Measurements from ENCODE around the gene HRG.

Gene HRG

GRCh38 chr3:186669378-186670084 is 3.7 kb downstream of the HRG start:
- TF ChIP-seq CTCF (IDR thresholded peaks at IDR 0.05; ENCODE audit: low read depth, low read length): no peak
- no peak overlapping the region for H3K4me3 ChIP-seq (ENCODE audit: low read depth, low read length)
- DNase-seq (ENCODE audit: low read depth, low spot score): no peak
- in situ Hi-C loops (cut with HindIII; ENCODE audit: low sequenced_read_pairs): no loop called here

- no peak for DNase-seq (ENCODE audit: low read depth, low spot score)
- no peak for TF ChIP-seq CTCF (IDR thresholded peaks at IDR 0.05; ENCODE audit: low read depth, low read length)
- in situ Hi-C loops (cut with HindIII; ENCODE audit: low sequenced_read_pairs): no loop called here
Observed at GRCh38 chr3:186670155-186670554, 4.3 kb downstream of the HRG start.

GRCh38 chr3:186671051-186671450 is 5.2 kb downstream of the HRG start:
- no peak for TF ChIP-seq CTCF (IDR thresholded peaks at IDR 0.05; ENCODE audit: low read depth, low read length)
- DNase-seq (ENCODE audit: low read depth, low spot score): no peak
- in situ Hi-C loops (cut with HindIII; ENCODE audit: low sequenced_read_pairs): no loop called here
- H3K4me3 ChIP-seq (ENCODE audit: low read depth, low read length): no peak overlapping the region

More at GRCh38 chr3:186670155-186670554, 4.3 kb downstream of the HRG start:
- no peak overlapping the region for H3K4me3 ChIP-seq (ENCODE audit: low read depth, low read length)

GRCh38 chr3:186678604-186679003 is 12.8 kb downstream of the HRG start:
- TF ChIP-seq CTCF (IDR thresholded peaks at IDR 0.05; ENCODE audit: low read depth, low read length): no peak
- in situ Hi-C loops (cut with HindIII; ENCODE audit: low sequenced_read_pairs): no loop called here
- DNase-seq (ENCODE audit: low read depth, low spot score): no peak
- no peak overlapping the region for H3K4me3 ChIP-seq (ENCODE audit: low read depth, low read length)

- no peak for DNase-seq (ENCODE audit: low read depth, low spot score)
- in situ Hi-C loops (cut with HindIII; ENCODE audit: low sequenced_read_pairs): no loop called here
- no peak for TF ChIP-seq CTCF (IDR thresholded peaks at IDR 0.05; ENCODE audit: low read depth, low read length)
- no peak overlapping the region for H3K4me3 ChIP-seq (ENCODE audit: low read depth, low read length)
Observed at GRCh38 chr3:186679151-186679550, 13.3 kb downstream of the HRG start.

- no peak overlapping the region for H3K4me3 ChIP-seq (ENCODE audit: low read depth, low read length)
- in situ Hi-C loops (cut with HindIII; ENCODE audit: low sequenced_read_pairs): no loop called here
- no peak for TF ChIP-seq CTCF (IDR thresholded peaks at IDR 0.05; ENCODE audit: low read depth, low read length)
- no peak for DNase-seq (ENCODE audit: low read depth, low spot score)
Observed at GRCh38 chr3:186680869-186681268, 15.1 kb downstream of the HRG start.

Measured in astrocyte of the spinal cord (primary cell).